Activated T-helper 1 cell treated with anti-CD3 and anti-CD28 coated beads, Interleukin-12 subunit alpha, Interleukin-12 subunit beta, Interleukin-2, Interleukin-4 antibody, amounts not matched to agents 30 ng/mL and 10 ng/mL and 1 ng/mL, durations not matched to agents 14 hours and 24 hours and 36 hours (primary cell): Measurements from ENCODE around the gene SLC66A2. TPM values are rescaled to one million over a fixed set of nuclear protein-coding genes. Genes with fewer than 3 reads are reported as not detected.
A peak's percentile ranks its signal among the peaks of the same experiment; 100 is the strongest.
"Not testable (repeated sequence)": the region's sequence is repeated elsewhere in the genome, so short reads cannot be mapped to it uniquely, and the experiment has no call there.

Experiments
- DNase-seq: peaks from one replicate; pipeline ENCODE4 v3.0.0; 2021; ENCODE audit warnings: low spot score
- H3K27ac Mint-ChIP-seq: one replicate; pipeline ENCODE4 v1.8.0; 2021; ENCODE audit warnings: mild to moderate bottlenecking, mixed read lengths
- H3K27me3 Mint-ChIP-seq: one replicate; pipeline ENCODE4 v1.8.0; 2022; ENCODE audit warnings: mild to moderate bottlenecking, moderate library complexity, mixed read lengths; ENCODE audit not compliant: insufficient read depth
- H3K36me3 Mint-ChIP-seq: one replicate; pipeline ENCODE4 v1.8.0; 2021; ENCODE audit warnings: low read depth, mixed read lengths
- H3K4me1 Mint-ChIP-seq: one replicate; pipeline ENCODE4 v1.8.0; 2021; ENCODE audit warnings: low read depth, mixed read lengths
- H3K4me3 Mint-ChIP-seq: one replicate; pipeline ENCODE4 v1.8.0; 2021; ENCODE audit warnings: mild to moderate bottlenecking, moderate library complexity, mixed read lengths
- H3K9me3 Mint-ChIP-seq: one replicate; pipeline ENCODE4 v1.8.0; 2021; ENCODE audit warnings: mixed read lengths
- intact Hi-C: fragments of 100-400 bp; cut with micrococcal nuclease; formaldehyde crosslinking; loops from one replicate; pipeline ENCODE4 v1.15.1; 2024
- total RNA-seq: library from RNA; stranded (reverse); gene quantifications from 2 replicates; pipeline ENCODE4 v1.2.3, GENCODE V29; 2022

SLC66A2 gene
- 49.2 and 54.6 TPM in 2 replicates for total RNA-seq

DNA sequence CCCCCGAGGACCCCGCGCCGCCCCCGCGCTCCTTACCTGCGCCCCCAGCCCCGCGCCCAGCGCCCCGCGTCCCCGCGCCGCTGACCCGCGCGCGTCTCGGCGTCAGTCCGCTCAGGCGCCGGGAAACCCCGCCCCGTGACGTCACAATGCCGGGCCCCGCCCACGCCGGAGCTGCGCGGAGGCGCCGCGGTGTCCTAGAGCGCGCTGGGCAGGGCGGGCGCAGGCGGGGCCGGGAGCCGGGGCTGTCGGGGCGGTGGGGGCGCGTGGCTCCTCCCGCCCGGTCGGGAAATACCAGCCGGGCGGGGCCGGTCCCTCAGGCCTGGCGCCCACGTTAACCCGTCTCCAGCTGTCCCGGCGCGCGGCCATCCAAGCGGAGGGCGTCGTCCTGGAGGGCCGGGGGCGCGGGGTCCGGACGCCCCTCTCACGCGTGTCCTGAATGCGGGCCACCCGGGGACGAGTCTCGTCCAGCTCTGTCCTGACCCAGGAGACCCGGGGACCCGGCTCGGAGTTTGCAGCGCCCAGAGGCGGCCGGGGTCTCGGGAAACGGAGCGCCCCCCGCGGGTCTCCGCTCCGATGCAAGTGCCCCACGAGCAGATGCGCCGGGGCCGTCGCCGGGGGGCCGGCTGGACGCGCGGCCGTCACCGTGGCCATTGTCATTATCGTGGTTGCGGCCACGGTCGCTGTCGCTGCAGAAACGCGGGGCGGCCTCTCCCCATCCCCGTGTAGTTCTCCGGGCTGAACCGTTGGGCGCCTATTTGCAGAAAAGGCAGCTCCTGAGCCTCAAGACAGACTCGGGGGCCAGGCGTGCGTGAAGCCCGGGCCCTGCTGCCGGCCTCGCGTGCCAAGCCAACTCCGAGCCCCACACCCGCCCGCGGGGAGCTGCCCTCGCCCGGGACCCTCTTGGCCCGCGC lies at the start of gene SLC66A2:
SLC66A2 (minus strand) TSS at position 109 of the 911 bp plus-strand sequence. CDS start 727 bp downstream, outside the sequence.
- peaks cover 10% of the 10 kb centered on the region for H3K36me3 Mint-ChIP-seq
- no peaks in the 10 kb centered on the region for H3K9me3 Mint-ChIP-seq
- H3K4me1 Mint-ChIP-seq: peaks cover 37% of the 10 kb centered on the region
- H3K4me3 Mint-ChIP-seq: peak within 1 kb of the TSS; percentile 89
- intact Hi-C loops: loop anchor here (1.0 to 10.0 kb wide), 8 partner anchors 9 to 557 kb away; partner anchors contain the start of genes ADNP2, CTDP1, HSBP1L1 and NFATC1
- peak within 1 kb of the TSS; percentile 82 for H3K27ac Mint-ChIP-seq
- DNase-seq: peak; percentile 89
- H3K27me3 Mint-ChIP-seq: no peaks in the 10 kb centered on the region

DNA sequence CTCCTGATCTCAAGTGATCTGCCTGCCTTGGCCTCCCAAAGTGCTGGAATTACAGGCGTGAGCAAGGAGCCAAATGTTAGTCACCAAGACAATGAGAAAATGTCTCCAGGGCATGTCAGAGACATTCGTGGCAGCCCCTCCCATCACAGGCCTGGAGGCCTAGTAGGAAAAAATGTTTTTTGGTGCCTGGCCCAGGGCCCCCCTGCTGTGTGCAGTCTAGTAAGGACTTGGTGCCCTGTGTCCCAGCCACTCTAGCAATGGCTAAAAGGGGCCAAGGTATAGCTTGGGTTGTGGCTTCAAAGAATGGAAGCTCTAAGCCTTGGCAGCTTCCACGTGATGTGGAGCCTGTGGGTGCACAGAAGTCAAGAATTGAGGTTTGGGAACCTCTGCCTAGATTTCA lies 49.4 kb upstream of the SLC66A2 start:
- Mint-ChIP-seq H3K9me3 (peaks cover 10% of the 10 kb centered on the region), H3K27ac (no peak overlapping the region), H3K27me3 (peaks cover 3% of the 10 kb centered on the region), H3K36me3 (peaks cover 2% of the 10 kb centered on the region), H3K4me1 (no peaks in the 10 kb centered on the region), H3K4me3 (no peak overlapping the region)
- intact Hi-C loops: no loop called here
- DNase-seq: no peak

DNA sequence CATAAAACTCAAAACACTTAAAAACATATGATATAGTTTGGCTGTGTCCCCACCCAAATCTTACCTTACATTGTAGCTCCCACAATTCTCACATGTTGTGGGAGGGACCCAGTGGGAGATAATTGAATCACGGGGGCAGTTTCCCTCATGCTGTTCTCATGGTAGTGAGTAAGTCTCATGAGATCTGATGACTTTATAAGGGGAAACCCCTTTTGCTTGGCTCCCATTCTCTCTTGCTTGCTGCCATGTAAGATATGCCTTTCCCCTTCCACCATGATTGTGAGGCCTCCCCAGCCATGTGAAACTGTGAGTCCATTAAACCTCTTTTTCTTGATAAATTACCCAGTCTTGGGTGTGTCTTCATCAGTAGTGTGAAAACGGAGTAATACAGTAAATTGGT lies 48.2 kb upstream of the SLC66A2 start:
- H3K4me1 Mint-ChIP-seq, H3K27me3 Mint-ChIP-seq, DNase-seq, intact Hi-C loops, H3K27ac Mint-ChIP-seq, H3K4me3 Mint-ChIP-seq, H3K9me3 Mint-ChIP-seq, H3K36me3 Mint-ChIP-seq: not testable (repeated sequence)

DNA sequence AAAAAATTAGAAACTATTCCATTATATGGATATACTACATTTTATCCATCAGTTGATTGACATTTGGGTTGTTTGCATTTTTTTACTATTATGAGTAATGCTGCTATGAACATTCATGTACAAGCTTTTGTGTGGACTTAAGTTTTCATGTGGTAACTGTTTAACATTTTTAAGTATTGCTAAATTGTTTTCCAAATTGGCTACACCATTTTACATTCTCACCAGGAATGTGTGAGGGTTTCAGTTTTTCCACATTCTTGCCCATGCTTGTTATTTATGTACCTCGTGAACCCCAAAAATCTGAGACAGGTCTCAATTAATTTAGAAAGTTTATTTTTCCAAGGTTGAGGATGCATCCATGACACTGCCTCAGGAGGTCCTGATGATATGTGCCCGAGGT lies 40.0 kb upstream of the SLC66A2 start:
- Mint-ChIP-seq H3K27me3 (peaks cover 6% of the 10 kb centered on the region), H3K4me1 (peaks cover 11% of the 10 kb centered on the region), H3K27ac (no peak overlapping the region), H3K9me3 (no peaks in the 10 kb centered on the region), H3K36me3 (peaks cover 5% of the 10 kb centered on the region), H3K4me3 (no peak overlapping the region)
- DNase-seq: no peak
- intact Hi-C loops: no loop called here

DNA sequence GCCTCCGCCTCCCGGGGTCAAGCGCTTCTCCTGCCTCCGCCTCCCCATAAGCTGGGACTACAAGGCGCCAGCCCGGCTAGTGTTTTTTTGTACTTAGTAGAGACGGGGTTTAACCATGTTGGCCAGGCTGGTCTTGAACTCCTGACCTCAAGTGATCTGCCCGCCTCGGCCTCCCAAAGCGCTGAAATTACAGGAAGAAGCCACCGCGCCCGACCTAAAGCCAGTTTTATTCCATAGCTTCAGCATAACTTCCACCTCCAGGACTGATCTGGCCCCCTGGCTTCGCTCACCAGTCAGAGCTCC lies 37.7 kb upstream of the SLC66A2 start:
- DNase-seq: no peak
- peak overlapping the region; percentile 97 for H3K27ac Mint-ChIP-seq

DNA sequence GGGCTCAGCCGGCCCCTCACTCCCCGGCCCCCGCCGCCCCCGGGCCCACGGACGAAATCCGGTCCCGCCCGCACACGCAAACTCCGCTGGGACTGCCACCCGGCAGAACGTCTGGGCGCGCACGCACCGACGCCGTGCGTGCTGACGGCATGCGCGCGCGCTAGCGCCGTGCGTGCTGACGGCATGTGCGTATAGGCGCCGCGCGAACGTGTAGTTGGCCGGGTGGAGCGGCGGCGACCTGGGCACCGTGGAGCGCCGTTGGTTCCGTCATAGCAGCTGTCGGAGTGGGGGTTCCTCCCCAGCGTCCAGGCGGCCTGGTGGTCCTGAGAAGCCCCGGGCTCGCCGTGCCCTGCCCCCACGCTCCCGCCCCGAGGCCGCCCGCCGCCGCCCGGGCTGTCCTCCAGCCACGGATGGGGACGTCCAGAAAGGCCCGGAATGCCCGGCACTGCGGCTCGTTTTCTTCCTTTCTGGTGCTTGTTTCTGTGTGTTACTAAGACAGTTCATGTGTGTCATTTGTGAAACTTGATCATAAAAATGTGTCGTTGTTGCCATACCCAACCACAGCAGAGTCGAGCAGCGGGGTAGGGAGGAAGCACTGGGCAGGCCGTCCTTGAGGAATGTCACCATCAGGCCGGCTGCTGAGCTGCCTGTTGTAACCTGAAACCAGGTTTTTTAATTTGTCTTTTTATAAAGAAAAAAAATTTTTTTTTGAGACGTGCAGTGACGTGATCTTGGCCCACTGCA lies 37.2 kb upstream of the SLC66A2 start, which contains the start of gene TXNL4A:
TXNL4A (minus strand) TSS at position 113 of the 744 bp plus-strand sequence. CDS start 171 bp downstream, outside the sequence.
- no peaks in the 10 kb centered on the region for H3K9me3 Mint-ChIP-seq
- peaks cover 19% of the 10 kb centered on the region for H3K36me3 Mint-ChIP-seq
- peak; percentile 85 for DNase-seq
- peak within 1 kb of the TSS; percentile 96 for H3K4me3 Mint-ChIP-seq
- intact Hi-C loops: loop anchor here (1.0 to 10.0 kb wide), 8 partner anchors 25 to 581 kb away; partner anchors contain the start of genes ADNP2, CTDP1, KCNG2 and RBFA
- H3K27me3 Mint-ChIP-seq: peaks cover 5% of the 10 kb centered on the region
- peak within 1 kb of the TSS; percentile 97 for H3K27ac Mint-ChIP-seq
- peaks cover 32% of the 10 kb centered on the region for H3K4me1 Mint-ChIP-seq

More for the DNA sequence above, 37.7 kb upstream of the SLC66A2 start:
- Mint-ChIP-seq H3K36me3 (peaks cover 15% of the 10 kb centered on the region), H3K27me3 (peaks cover 5% of the 10 kb centered on the region), H3K4me3 (peak overlapping the region; percentile 93), H3K4me1 (peaks cover 27% of the 10 kb centered on the region), H3K9me3 (no peaks in the 10 kb centered on the region)
- intact Hi-C loops: loop anchor here (2.0 to 10.0 kb wide), 3 partner anchors 158 to 582 kb away; partner anchors contain the start of gene KCNG2

DNA sequence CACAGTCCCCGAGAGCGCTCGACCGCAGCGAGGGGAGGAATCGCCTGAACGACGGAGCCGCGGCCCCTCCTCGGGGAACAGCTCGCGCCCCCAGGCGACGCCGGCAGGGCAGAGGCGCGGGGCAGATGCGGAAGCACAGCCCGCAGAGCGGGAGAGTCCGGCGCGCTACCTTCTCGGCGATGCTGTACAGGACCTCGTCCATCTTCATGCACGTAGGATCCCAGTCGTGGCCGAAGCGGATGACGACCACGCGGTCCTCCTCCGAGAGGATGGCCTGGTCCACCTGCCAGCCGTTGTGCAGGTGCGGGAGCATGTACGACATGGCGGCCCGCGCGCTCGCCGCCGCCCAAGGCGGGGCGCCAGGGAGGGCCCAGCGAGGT lies 36.6 kb upstream of the SLC66A2 start:
- Mint-ChIP-seq H3K4me3 (peak overlapping the region; percentile 96), H3K27ac (peak overlapping the region; percentile 93), H3K4me1 (peaks cover 38% of the 10 kb centered on the region), H3K27me3 (peaks cover 3% of the 10 kb centered on the region), H3K36me3 (peaks cover 19% of the 10 kb centered on the region), H3K9me3 (no peaks in the 10 kb centered on the region)
- intact Hi-C loops: loop anchor here (1.0 to 10.0 kb wide), 8 partner anchors 25 to 581 kb away; partner anchors contain the start of genes ADNP2, CTDP1, KCNG2 and RBFA
- peak; percentile 62 for DNase-seq

DNA sequence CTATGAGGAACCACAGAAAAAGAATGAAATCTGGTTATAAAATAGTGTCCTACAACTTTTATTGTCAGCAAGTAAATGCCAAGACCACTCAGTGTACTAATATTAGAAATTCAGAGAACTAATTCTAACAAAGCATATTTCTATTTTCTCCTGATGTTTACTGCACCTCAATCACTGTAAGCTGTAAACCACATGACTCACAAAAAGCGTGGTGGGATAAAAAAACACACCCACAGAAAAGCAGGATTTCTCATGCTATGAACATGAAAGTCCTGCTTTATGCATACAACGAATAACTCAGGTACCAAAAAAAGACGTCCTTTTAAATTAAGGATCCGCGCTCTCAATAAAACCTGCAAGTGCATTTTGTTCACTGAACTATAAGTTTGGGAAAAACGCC lies 36.1 kb upstream of the SLC66A2 start:
- H3K36me3 Mint-ChIP-seq: peaks cover 19% of the 10 kb centered on the region
- intact Hi-C loops: loop anchor here (5.0 to 10.0 kb wide), 2 partner anchors 193 to 580 kb away; partner anchors contain the start of gene KCNG2

DNA sequence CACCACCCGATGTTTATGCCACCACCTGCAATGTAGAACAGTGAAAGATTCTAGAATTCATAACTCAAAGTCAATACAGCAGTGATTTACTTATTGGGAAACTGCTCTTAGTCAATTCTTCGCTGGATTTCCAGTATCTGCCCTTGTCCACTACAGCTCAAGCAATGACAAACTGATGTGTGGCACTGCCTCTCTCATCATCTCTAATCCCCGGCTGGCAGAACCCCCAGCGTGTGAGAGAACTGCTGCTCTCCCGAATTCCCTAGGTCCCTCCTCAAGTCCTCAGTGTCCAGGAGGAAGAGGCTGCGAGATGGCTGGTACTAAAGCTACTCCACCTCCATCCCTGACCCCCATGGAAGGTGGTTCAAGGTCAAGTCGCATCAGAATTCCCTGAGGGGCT lies 35.3 kb upstream of the SLC66A2 start:
- Mint-ChIP-seq H3K9me3 (no peaks in the 10 kb centered on the region), H3K27me3 (no peaks in the 10 kb centered on the region), H3K27ac (peak overlapping the region; percentile 48), H3K4me3 (peak overlapping the region; percentile 96), H3K36me3 (peaks cover 25% of the 10 kb centered on the region), H3K4me1 (peaks cover 46% of the 10 kb centered on the region)
- DNase-seq: no peak
- intact Hi-C loops: loop anchor here (5.0 to 10.0 kb wide), 2 partner anchors 192 to 579 kb away; partner anchors contain the start of gene KCNG2

More for the DNA sequence above, 36.1 kb upstream of the SLC66A2 start:
- Mint-ChIP-seq H3K9me3 (no peaks in the 10 kb centered on the region), H3K4me3 (peak overlapping the region; percentile 96), H3K27me3 (no peaks in the 10 kb centered on the region), H3K4me1 (peaks cover 41% of the 10 kb centered on the region), H3K27ac (peak overlapping the region; percentile 93)
- no peak for DNase-seq

DNA sequence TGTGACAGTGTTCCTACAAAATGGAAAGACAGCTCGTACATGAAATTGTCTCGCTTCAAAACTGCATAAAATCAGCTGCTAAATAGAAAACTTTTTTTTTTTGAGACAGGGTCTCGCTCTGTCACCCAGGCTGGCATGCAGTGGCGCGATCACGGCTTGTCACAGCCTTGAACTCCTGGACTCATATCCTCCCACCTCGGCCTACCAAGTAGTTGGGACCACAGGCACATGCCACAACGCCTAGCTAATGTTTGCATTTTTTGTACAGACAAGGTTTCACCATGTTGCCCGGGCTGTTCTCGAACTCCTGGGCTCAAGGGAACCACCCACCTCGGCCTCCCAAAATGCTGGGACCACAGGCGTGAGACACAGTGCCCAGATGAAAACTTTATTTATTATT lies 33.7 kb upstream of the SLC66A2 start:
- intact Hi-C loops: loop anchor here (5.0 to 10.0 kb wide), 2 partner anchors 190 to 578 kb away; partner anchors contain the start of gene KCNG2
- Mint-ChIP-seq H3K27me3 (no peaks in the 10 kb centered on the region), H3K27ac (no peak overlapping the region), H3K4me3 (peak overlapping the region; percentile 72), H3K9me3 (no peaks in the 10 kb centered on the region), H3K4me1 (peaks cover 47% of the 10 kb centered on the region), H3K36me3 (peaks cover 26% of the 10 kb centered on the region)
- no peak for DNase-seq

DNA sequence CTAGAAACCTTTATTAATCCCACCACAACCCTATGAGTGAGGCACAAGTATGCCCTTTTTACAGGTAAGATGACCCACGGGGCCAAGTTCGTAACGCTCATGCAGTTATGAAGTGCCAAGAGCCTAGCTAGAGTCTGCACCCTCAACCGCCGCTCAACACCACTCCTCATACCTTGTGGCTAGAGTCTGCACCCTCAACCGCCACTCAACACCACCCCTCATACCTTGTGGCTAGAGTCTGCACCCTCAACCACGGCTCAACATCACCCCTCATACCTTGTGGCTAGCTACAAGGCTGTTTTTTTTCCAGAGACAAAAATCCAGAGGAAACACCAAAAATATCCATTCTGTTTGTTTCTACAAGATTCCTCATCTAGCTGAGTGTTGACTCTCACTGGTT lies 32.3 kb upstream of the SLC66A2 start:
- H3K27me3 Mint-ChIP-seq: no peaks in the 10 kb centered on the region
- H3K4me3 Mint-ChIP-seq: no peak overlapping the region
- H3K4me1 Mint-ChIP-seq: peaks cover 58% of the 10 kb centered on the region
- DNase-seq: no peak
- intact Hi-C loops: loop anchor here (10.0 kb wide), 1 partner anchor 189 kb away; the partner anchor contains the start of gene KCNG2
- H3K36me3 Mint-ChIP-seq: peaks cover 32% of the 10 kb centered on the region
- H3K9me3 Mint-ChIP-seq: no peaks in the 10 kb centered on the region
- peak overlapping the region; percentile 18 for H3K27ac Mint-ChIP-seq

DNA sequence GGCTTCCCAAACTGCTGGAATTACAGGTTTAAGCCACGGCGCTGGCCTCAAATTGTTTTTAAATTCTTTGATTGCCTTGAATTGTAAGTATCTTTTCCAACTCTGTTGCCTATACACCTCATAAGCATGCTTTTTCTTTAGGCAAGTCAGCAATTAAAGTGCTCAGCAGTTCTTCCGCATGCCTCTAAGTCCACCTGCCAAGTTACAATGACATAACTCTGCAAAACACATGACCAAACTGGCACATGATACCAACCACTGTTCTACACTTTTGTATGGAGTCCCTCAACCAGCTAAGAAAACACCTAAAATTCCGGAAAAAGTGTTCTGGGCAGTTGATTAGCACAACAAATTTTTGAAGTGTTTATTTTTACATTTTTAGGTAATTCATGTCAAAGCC lies 31.8 kb upstream of the SLC66A2 start:
- no peak overlapping the region for H3K27ac Mint-ChIP-seq
- intact Hi-C loops: loop anchor here (10.0 kb wide), 1 partner anchor 188 kb away; the partner anchor contains the start of gene KCNG2
- no peak for DNase-seq
- H3K9me3 Mint-ChIP-seq: no peaks in the 10 kb centered on the region
- peaks cover 32% of the 10 kb centered on the region for H3K36me3 Mint-ChIP-seq
- no peaks in the 10 kb centered on the region for H3K27me3 Mint-ChIP-seq
- H3K4me1 Mint-ChIP-seq: peaks cover 58% of the 10 kb centered on the region
- H3K4me3 Mint-ChIP-seq: no peak overlapping the region
